ENCODE data around the gene ZC3H7A.

The ZC3H7A gene

DNA sequence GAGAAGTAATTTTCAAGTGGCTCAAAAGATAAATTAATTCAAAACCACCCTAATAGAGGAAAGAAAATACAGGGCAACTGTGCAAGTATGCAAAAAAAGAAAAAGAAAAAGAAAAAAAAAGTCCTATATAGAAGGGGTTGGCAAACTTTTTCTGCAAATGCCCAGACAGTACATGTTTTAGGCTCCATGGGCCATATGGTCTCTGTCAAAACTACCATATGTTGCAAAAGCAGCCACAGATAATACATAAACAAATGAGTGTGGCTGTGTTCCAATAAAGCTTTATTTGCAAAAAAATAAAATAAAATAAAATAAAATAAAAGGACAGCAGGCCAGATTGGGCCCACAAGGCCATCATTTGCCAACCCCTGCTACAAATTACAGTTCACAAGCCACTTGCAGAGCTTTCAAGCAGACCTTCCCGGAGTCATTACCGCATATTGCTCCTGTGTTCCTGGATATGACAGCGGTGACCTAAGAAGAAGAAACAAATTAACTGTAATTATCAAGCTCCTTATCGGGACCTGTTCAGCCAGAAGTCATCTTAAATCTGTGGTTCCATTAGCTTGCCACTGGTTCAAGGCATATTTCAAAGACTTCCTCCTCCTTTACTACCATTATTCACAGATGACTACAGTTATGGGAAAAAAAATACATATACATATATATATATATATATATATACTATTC, 15.9 kb downstream of the ZC3H7A start:
- H3K36me3 ChIP-seq (ENCODE audit: insufficient read depth, low read length): peaks cover 38% of the 10 kb centered on the region
- H3K9ac ChIP-seq (ENCODE audit: low read length): 0 out of 2 replicates have a peak overlapping the region, but pooled peaks have one; percentile 30
- H3F3A ChIP-seq (ENCODE audit: insufficient read depth, low read length): peaks cover 14% of the 10 kb centered on the region
- TF ChIP-seq, protein P1, sequence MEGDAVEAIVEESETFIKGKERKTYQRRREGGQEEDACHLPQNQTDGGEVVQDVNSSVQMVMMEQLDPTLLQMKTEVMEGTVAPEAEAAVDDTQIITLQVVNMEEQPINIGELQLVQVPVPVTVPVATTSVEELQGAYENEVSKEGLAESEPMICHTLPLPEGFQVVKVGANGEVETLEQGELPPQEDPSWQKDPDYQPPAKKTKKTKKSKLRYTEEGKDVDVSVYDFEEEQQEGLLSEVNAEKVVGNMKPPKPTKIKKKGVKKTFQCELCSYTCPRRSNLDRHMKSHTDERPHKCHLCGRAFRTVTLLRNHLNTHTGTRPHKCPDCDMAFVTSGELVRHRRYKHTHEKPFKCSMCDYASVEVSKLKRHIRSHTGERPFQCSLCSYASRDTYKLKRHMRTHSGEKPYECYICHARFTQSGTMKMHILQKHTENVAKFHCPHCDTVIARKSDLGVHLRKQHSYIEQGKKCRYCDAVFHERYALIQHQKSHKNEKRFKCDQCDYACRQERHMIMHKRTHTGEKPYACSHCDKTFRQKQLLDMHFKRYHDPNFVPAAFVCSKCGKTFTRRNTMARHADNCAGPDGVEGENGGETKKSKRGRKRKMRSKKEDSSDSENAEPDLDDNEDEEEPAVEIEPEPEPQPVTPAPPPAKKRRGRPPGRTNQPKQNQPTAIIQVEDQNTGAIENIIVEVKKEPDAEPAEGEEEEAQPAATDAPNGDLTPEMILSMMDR (IDR thresholded peaks at IDR 0.05; ENCODE audit: low read length): no peak
- TF ChIP-seq EZH2 (IDR thresholded peaks at IDR 0.05; ENCODE audit: borderline replicate concordance, low read length): no peak
- peaks cover 50% of the 10 kb centered on the region for H3K4me1 ChIP-seq (ENCODE audit: insufficient read depth, low read length, severe bottlenecking)
- peaks cover 16% of the 10 kb centered on the region; the same call in 1 of the 2 replicates for H3K79me2 ChIP-seq (ENCODE audit: insufficient read depth, low read length)
- peak overlapping the region; percentile 61; the same call in 1 of the 2 replicates for H3K4me2 ChIP-seq (ENCODE audit: low read length)
- no peaks in the 10 kb centered on the region for H3K9me3 ChIP-seq (ENCODE audit: low read length)
- H4K20me1 ChIP-seq (ENCODE audit: insufficient read depth, low read length): no peaks in the 10 kb centered on the region
- no peak overlapping the region for H2AFZ ChIP-seq (ENCODE audit: low read length)
- H3K27me3 ChIP-seq (ENCODE audit: insufficient read depth, low read length): no peaks in the 10 kb centered on the region
- no peaks in the 10 kb centered on the region for H3K9me2 ChIP-seq (ENCODE audit: low read depth, low read length)
- H3K4me3 ChIP-seq (ENCODE audit: low read depth, low read length, poor library complexity, severe bottlenecking): no peak overlapping the region
- peak overlapping the region; percentile 92 for H3K27ac ChIP-seq (ENCODE audit: low read depth, low read length, poor library complexity, severe bottlenecking)

DNA sequence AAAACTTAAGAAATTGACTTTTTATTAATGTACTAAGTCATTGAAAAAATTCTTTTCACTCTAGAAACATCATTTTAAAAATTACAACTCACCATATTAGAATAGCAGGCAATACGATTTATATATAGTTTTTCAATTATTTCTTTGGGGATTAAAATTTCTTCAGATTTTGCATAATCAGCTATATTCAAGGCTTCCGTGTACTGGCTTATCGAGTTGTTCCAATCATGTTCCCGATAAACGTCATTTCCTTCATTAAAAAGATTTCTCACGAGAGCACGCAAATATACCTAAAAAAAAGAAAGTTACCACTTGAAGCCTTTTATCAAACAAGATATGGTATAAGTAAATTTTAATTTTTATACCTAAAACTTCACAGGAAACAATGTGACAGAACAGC, 18.0 kb downstream of the ZC3H7A start:
- H3K27me3 ChIP-seq (ENCODE audit: insufficient read depth, low read length): no peaks in the 10 kb centered on the region
- no peak overlapping the region for H3K9ac ChIP-seq (ENCODE audit: low read length)
- no peaks in the 10 kb centered on the region for H4K20me1 ChIP-seq (ENCODE audit: insufficient read depth, low read length)
- peaks cover 12% of the 10 kb centered on the region; the same call in 1 of the 2 replicates for H3K79me2 ChIP-seq (ENCODE audit: insufficient read depth, low read length)
- no peak for TF ChIP-seq EZH2 (IDR thresholded peaks at IDR 0.05; ENCODE audit: borderline replicate concordance, low read length)
- TF ChIP-seq, protein P1 (IDR thresholded peaks at IDR 0.05; ENCODE audit: low read length): no peak
- H3K27ac ChIP-seq (ENCODE audit: low read depth, low read length, poor library complexity, severe bottlenecking): no peak overlapping the region
- peaks cover 58% of the 10 kb centered on the region for H3K36me3 ChIP-seq (ENCODE audit: insufficient read depth, low read length)
- no peaks in the 10 kb centered on the region for H3K9me3 ChIP-seq (ENCODE audit: low read length)
- no peak overlapping the region for H3K4me3 ChIP-seq (ENCODE audit: low read depth, low read length, poor library complexity, severe bottlenecking)
- peaks cover 14% of the 10 kb centered on the region for H3F3A ChIP-seq (ENCODE audit: insufficient read depth, low read length)
- H3K9me2 ChIP-seq (ENCODE audit: low read depth, low read length): no peaks in the 10 kb centered on the region
- H2AFZ ChIP-seq (ENCODE audit: low read length): no peak overlapping the region
- H3K4me1 ChIP-seq (ENCODE audit: insufficient read depth, low read length, severe bottlenecking): peaks cover 36% of the 10 kb centered on the region
- H3K4me2 ChIP-seq (ENCODE audit: low read length): no peak overlapping the region

DNA sequence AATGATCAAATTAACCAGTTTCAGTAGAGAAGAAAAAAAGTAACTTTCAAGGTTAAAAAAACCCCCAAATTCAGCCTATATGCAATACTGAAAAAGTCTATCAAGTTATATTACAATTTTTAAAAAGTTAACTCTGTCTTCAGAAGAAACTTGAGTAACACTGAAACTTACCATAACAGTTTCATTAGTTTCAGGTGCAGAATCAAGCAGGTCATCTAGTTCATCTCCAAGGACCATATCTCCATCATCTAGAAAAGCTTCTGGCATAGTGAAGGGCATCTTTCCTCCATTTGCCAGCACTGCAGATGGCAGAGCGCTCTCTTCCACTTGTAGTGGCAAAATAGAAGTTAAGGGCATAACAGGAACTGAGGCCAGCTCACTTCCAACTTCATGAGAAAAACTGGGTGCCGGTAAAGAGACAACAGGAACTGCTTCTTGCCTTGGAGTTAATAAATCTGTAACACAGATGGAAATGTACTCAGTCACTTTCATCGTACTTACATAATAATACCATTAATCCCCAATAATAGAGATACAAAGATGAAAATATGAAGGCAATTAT, 22.9 kb downstream of the ZC3H7A start:
- Histone ChIP-seq H3K27ac (ENCODE audit: low read depth, low read length, poor library complexity, severe bottlenecking) (no peak overlapping the region), H2AFZ (ENCODE audit: low read length) (no peak overlapping the region), H3K9ac (ENCODE audit: low read length) (no peak overlapping the region), H3K4me2 (ENCODE audit: low read length) (no peak overlapping the region), H3K4me1 (ENCODE audit: insufficient read depth, low read length, severe bottlenecking) (peaks cover 17% of the 10 kb centered on the region), H3K4me3 (ENCODE audit: low read depth, low read length, poor library complexity, severe bottlenecking) (no peak overlapping the region), H3F3A (ENCODE audit: insufficient read depth, low read length) (no peaks in the 10 kb centered on the region; the same call in 1 of the 2 replicates), H3K27me3 (ENCODE audit: insufficient read depth, low read length) (no peaks in the 10 kb centered on the region), H3K79me2 (ENCODE audit: insufficient read depth, low read length) (no peaks in the 10 kb centered on the region), H3K36me3 (ENCODE audit: insufficient read depth, low read length) (peaks cover 86% of the 10 kb centered on the region), H3K9me2 (ENCODE audit: low read depth, low read length) (no peaks in the 10 kb centered on the region), H4K20me1 (ENCODE audit: insufficient read depth, low read length) (no peaks in the 10 kb centered on the region), H3K9me3 (ENCODE audit: low read length) (no peaks in the 10 kb centered on the region)
- no peak for TF ChIP-seq EZH2 (IDR thresholded peaks at IDR 0.05; ENCODE audit: borderline replicate concordance, low read length)

All from OCI-LY1 (cell line).